A549 (cell line): ENCODE results near the gene SCYL1. TPM values are rescaled to one million over a fixed set of nuclear protein-coding genes. Genes with fewer than 3 reads are reported as not detected.
A peak's percentile ranks its signal among the peaks of the same experiment; 100 is the strongest.

ENCODE experiments used
- ATAC-seq, 2 experiments: fragments of 200-7000 bp in 1 of 2; fragments of >200 bp in 1 of 2; cut with Nextera tagmentation in 1 of 2; cut with Tn5 transposase in 1 of 2; 3 replicates each; pipeline versions ENCODE4 v1.8.0 to v1.9.1; 2018 to 2020; ENCODE audit warnings: mild to moderate bottlenecking in 1 of 2, moderate library complexity in 1 of 2
- CTCF ChIA-PET: fragments of 300-600 bp; sonication (Branson Sonifier 250); formaldehyde crosslinking; extraction: SDS; loops from one replicate; lab custom pipeline; 2021; ENCODE audit warnings: antibody characterized with exemption, inconsistent platforms; lab: Yijun Ruan, JAX
- POLR2A ChIA-PET: fragments of 350-600 bp; formaldehyde crosslinking; extraction: SDS; loops from one replicate; lab custom pipeline; 2021; ENCODE audit warnings: antibody characterized with exemption, inconsistent platforms; lab: Yijun Ruan, JAX
- DNase-seq, 2 experiments: peaks; one replicate each; pipeline versions ENCODE4 v3.0.0 to v3.0.0-alpha.2; 2011 to 2016; ENCODE audit warnings: low read depth in 1 of 2, low spot score in 1 of 2
- FAIRE-seq: peaks from 2 replicates; lab custom pipeline; 2011; peaks lifted over from hg19 to GRCh38; lab: Jason Lieb, UNC
- H3K27ac ChIP-seq, 2 experiments: fragments of >200 bp; sonication (Bioruptor Twin); formaldehyde crosslinking; 3 replicates each; pipeline ENCODE4 v1.5.1; 2016 to 2017
- H3K4me1 ChIP-seq: fragments of >200 bp; sonication (Bioruptor Twin); formaldehyde crosslinking; 3 replicates; pipeline ENCODE4 v1.6.1; 2016
- H3K4me2 ChIP-seq: fragments of >200 bp; sonication (Bioruptor Twin); formaldehyde crosslinking; 3 replicates; pipeline ENCODE4 v1.6.1; 2016
- H3K4me3 ChIP-seq: fragments of >200 bp; sonication (Bioruptor Twin); formaldehyde crosslinking; 3 replicates; pipeline ENCODE4 v1.5.1; 2016
- H3K9me3 ChIP-seq: fragments of >200 bp; sonication (Bioruptor Twin); formaldehyde crosslinking; 3 replicates; pipeline ENCODE4 v1.6.1; 2016
- BCL3 ChIP-seq: fragments of >200 bp; sonication (Bioruptor Twin); formaldehyde crosslinking; IDR thresholded peaks from 3 replicates; pipeline ENCODE4 v1.6.1; 2016
- CBX2 ChIP-seq: fragments of 200-600 bp; sonication (generic); IDR thresholded peaks from 2 replicates; pipeline ENCODE4 v1.6.1; 2016; ENCODE audit warnings: low read depth, mild to moderate bottlenecking, borderline replicate concordance
- CBX8 ChIP-seq: fragments of 200-600 bp; sonication (generic); IDR thresholded peaks from 2 replicates; pipeline ENCODE4 v1.6.1; 2016
- CHD2 ChIP-seq: fragments of 150-350 bp; IDR thresholded peaks from 2 replicates; pipeline ENCODE4 v1.6.1; 2014; ENCODE audit warnings: low read length; ENCODE audit not compliant: partially characterized antibody
- E2F6 ChIP-seq: IDR thresholded peaks from 2 replicates; pipeline ENCODE4 v1.6.1; 2012; ENCODE audit warnings: low read depth, borderline replicate concordance
- ESRRA ChIP-seq: fragments of 150-350 bp; IDR thresholded peaks from 2 replicates; pipeline ENCODE4 v1.6.1; 2014; ENCODE audit warnings: mild to moderate bottlenecking, low read length, borderline replicate concordance
- FOSB ChIP-seq: fragments of 250-450 bp; sonication (Bioruptor Pico); IDR thresholded peaks from 2 replicates; pipeline ENCODE4 v1.5.0; 2020; ENCODE audit warnings: mild to moderate bottlenecking, moderate library complexity
- FOSL2 ChIP-seq, 2 experiments: fragments of 450-650 bp in 1 of 2; fragments of >200 bp in 1 of 2; sonication (Bioruptor Twin) in 1 of 2; formaldehyde crosslinking; IDR thresholded peaks; 2 replicates each; pipeline versions ENCODE4 v1.5.0 to v1.6.1; 2016 to 2020; ENCODE audit warnings: mild to moderate bottlenecking in 1 of 2, moderate library complexity in 1 of 2
- GATA3 ChIP-seq: IDR thresholded peaks from 2 replicates; pipeline ENCODE4 v1.6.1; 2012; ENCODE audit warnings: borderline replicate concordance
- HDAC2 ChIP-seq: fragments of 200-600 bp; sonication (generic); IDR thresholded peaks from 2 replicates; pipeline ENCODE4 v1.6.1; 2016
- HEYL ChIP-seq: fragments of 250-450 bp; sonication (Bioruptor Pico); IDR thresholded peaks from 2 replicates; pipeline ENCODE4 v1.8.0; 2021; ENCODE audit warnings: mild to moderate bottlenecking, moderate library complexity
- HOXA7 ChIP-seq: fragments of 250-450 bp; sonication (Bioruptor Pico); IDR thresholded peaks from 2 replicates; pipeline ENCODE4 v1.5.0; 2020; ENCODE audit warnings: mild to moderate bottlenecking, moderate library complexity
- HOXB13 ChIP-seq: fragments of 250-450 bp; sonication (Bioruptor Pico); IDR thresholded peaks from 2 replicates; pipeline ENCODE4 v1.5.0; 2020; ENCODE audit warnings: low read depth, mild to moderate bottlenecking, moderate library complexity
- JUN ChIP-seq, 2 experiments: fragments of >200 bp; sonication (Bioruptor Twin); formaldehyde crosslinking; IDR thresholded peaks; 2 replicates in 1 of 2; 3 replicates in 1 of 2; pipeline ENCODE4 v1.6.1; 2016 to 2017
- JUNB ChIP-seq: fragments of >200 bp; sonication (Bioruptor Twin); formaldehyde crosslinking; IDR thresholded peaks from 2 replicates; pipeline ENCODE4 v1.6.1; 2016
- MAFK ChIP-seq: fragments of 450-650 bp; IDR thresholded peaks from 2 replicates; pipeline ENCODE4 v1.6.1; 2014; ENCODE audit not compliant: partially characterized antibody
- MYC ChIP-seq: IDR thresholded peaks from 2 replicates; pipeline ENCODE4 v1.6.1; 2012; ENCODE audit warnings: mild to moderate bottlenecking, inconsistent platforms, low read length, improper control_type of control experiment, borderline replicate concordance
- NR3C1 ChIP-seq: fragments of >200 bp; sonication (Bioruptor Twin); formaldehyde crosslinking; IDR thresholded peaks from 3 replicates; pipeline ENCODE4 v1.6.1; 2017
- POLR2A ChIP-seq: IDR thresholded peaks from 2 replicates; pipeline ENCODE4 v1.6.1; 2012; ENCODE audit warnings: mild to moderate bottlenecking, low read length
- POLR2AphosphoS2 ChIP-seq: conservative IDR thresholded peaks from 2 replicates; pipeline ENCODE4 v1.6.1; 2012; ENCODE audit warnings: low read length, improper control_type of control experiment, inconsistent platforms
- RARB ChIP-seq: fragments of 250-450 bp; sonication (Bioruptor Pico); IDR thresholded peaks from 2 replicates; pipeline ENCODE4 v1.8.0; 2021; ENCODE audit warnings: mild to moderate bottlenecking, moderate library complexity
- RFX5 ChIP-seq: fragments of 450-650 bp; IDR thresholded peaks from 2 replicates; pipeline ENCODE4 v1.7.1; 2014; ENCODE audit warnings: antibody characterized with exemption, mild to moderate bottlenecking, moderate library complexity
- TFCP2L1 ChIP-seq: fragments of 250-450 bp; sonication (Bioruptor Pico); IDR thresholded peaks from 2 replicates; pipeline ENCODE4 v1.5.0; 2021; ENCODE audit warnings: mild to moderate bottlenecking
- ZNF302 ChIP-seq: fragments of 250-450 bp; sonication (Bioruptor Pico); IDR thresholded peaks from 2 replicates; pipeline ENCODE4 v1.9.0; 2021; ENCODE audit warnings: inconsistent platforms, mild to moderate bottlenecking, moderate library complexity
- ZSCAN20 ChIP-seq: fragments of 250-450 bp; sonication (Bioruptor Pico); IDR thresholded peaks from 2 replicates; pipeline ENCODE4 v1.8.0; 2022; ENCODE audit warnings: mild to moderate bottlenecking, moderate library complexity
- WGBS: methylation state at CpG from one replicate; pipeline ENCODE4 v1.1.6; 2017; ENCODE audit errors: missing lambda C conversion rate; 5-methylcytosine and 5-hydroxymethylcytosine counted together
- polyA plus RNA-seq, 4 experiments: library from polyadenylated mRNA; depleted of rRNA in 3 of 4; stranded (reverse); fragments of >200 nt; fragmentation: RNase III in 1 of 4; extraction: RNeasy Plus Mini Kit Qiagen cat#74134 plus additional on column Dnase treatment in 1 of 4; gene quantifications; 2 replicates in 3 of 4; 3 replicates in 1 of 4; pipeline ENCODE4 v1.2.3, GENCODE V29; 2011 to 2017
- TF ChIP-seq, protein P1 (sequence below): fragments of 200-600 bp; sonication (generic); IDR thresholded peaks from 2 replicates; pipeline ENCODE4 v1.6.1; 2016; ENCODE audit warnings: antibody characterized with exemption, mild to moderate bottlenecking, moderate library complexity
- TF ChIP-seq, protein P2 (sequence below): fragments of 250-450 bp; sonication (Bioruptor Pico); IDR thresholded peaks from 2 replicates; pipeline ENCODE4 v1.5.0; 2021; ENCODE audit warnings: mild to moderate bottlenecking, moderate library complexity, borderline replicate concordance
- TF ChIP-seq, protein P3 (sequence below): IDR thresholded peaks from 2 replicates; pipeline ENCODE4 v1.6.1; 2012

Gene SCYL1
- polyA plus RNA-seq, 2 of the 4 experiments (the other 2 are of a cell fraction) = 30.8 to 46.8 TPM

DNA sequence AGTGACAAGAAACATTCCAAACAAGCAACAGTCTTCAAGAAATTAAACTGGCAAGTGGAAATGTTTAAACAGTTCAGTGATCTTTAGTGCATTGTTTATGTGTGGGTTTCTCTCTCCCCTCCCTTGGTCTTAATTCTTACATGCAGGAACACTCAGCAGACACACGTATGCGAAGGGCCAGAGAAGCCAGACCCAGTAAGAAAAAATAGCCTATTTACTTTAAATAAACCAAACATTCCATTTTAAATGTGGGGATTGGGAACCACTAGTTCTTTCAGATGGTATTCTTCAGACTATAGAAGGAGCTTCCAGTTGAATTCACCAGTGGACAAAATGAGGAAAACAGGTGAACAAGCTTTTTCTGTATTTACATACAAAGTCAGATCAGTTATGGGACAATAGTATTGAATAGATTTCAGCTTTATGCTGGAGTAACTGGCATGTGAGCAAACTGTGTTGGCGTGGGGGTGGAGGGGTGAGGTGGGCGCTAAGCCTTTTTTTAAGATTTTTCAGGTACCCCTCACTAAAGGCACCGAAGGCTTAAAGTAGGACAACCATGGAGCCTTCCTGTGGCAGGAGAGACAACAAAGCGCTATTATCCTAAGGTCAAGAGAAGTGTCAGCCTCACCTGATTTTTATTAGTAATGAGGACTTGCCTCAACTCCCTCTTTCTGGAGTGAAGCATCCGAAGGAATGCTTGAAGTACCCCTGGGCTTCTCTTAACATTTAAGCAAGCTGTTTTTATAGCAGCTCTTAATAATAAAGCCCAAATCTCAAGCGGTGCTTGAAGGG lies 20.0 kb upstream of the SCYL1 start (continued):
- TF ChIP-seq, protein P1, sequence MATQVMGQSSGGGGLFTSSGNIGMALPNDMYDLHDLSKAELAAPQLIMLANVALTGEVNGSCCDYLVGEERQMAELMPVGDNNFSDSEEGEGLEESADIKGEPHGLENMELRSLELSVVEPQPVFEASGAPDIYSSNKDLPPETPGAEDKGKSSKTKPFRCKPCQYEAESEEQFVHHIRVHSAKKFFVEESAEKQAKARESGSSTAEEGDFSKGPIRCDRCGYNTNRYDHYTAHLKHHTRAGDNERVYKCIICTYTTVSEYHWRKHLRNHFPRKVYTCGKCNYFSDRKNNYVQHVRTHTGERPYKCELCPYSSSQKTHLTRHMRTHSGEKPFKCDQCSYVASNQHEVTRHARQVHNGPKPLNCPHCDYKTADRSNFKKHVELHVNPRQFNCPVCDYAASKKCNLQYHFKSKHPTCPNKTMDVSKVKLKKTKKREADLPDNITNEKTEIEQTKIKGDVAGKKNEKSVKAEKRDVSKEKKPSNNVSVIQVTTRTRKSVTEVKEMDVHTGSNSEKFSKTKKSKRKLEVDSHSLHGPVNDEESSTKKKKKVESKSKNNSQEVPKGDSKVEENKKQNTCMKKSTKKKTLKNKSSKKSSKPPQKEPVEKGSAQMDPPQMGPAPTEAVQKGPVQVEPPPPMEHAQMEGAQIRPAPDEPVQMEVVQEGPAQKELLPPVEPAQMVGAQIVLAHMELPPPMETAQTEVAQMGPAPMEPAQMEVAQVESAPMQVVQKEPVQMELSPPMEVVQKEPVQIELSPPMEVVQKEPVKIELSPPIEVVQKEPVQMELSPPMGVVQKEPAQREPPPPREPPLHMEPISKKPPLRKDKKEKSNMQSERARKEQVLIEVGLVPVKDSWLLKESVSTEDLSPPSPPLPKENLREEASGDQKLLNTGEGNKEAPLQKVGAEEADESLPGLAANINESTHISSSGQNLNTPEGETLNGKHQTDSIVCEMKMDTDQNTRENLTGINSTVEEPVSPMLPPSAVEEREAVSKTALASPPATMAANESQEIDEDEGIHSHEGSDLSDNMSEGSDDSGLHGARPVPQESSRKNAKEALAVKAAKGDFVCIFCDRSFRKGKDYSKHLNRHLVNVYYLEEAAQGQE = peak; percentile 38; the same call in 1 of the 2 replicates
- peak; percentile 87 for TF ChIP-seq POLR2AphosphoS2
- TF ChIP-seq, all 56 proteins: peak for 15

GRCh38 chr11:65505466-65506289 lies 19.2 kb upstream of the SCYL1 start:
- DNase-seq = peak in 1 of 2 experiments; percentile 44
- peaks cover 22% of the 10 kb centered on the region for H3K4me1 ChIP-seq
- H3K4me3 ChIP-seq = peak overlapping the region; percentile 90
- H3K9me3 ChIP-seq = no peaks in the 10 kb centered on the region
- TF ChIP-seq, protein P2, sequence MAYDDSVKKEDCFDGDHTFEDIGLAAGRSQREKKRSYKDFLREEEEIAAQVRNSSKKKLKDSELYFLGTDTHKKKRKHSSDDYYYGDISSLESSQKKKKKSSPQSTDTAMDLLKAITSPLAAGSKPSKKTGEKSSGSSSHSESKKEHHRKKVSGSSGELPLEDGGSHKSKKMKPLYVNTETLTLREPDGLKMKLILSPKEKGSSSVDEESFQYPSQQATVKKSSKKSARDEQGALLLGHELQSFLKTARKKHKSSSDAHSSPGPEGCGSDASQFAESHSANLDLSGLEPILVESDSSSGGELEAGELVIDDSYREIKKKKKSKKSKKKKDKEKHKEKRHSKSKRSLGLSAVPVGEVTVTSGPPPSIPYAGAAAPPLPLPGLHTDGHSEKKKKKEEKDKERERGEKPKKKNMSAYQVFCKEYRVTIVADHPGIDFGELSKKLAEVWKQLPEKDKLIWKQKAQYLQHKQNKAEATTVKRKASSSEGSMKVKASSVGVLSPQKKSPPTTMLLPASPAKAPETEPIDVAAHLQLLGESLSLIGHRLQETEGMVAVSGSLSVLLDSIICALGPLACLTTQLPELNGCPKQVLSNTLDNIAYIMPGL = peak; percentile 91; the same call in 1 of the 2 replicates
- TF ChIP-seq RARB (CRISPR knock-in tag) (peak; percentile 89; the same call in 1 of the 2 replicates), BCL3 (0 out of 3 replicates have a peak, but pooled peaks have one; percentile 3), POLR2A (no peak), FOSB (CRISPR knock-in tag) (peak; percentile 95), NR3C1 (no peak), CHD2 (no peak), MAFK (no peak), HDAC2 (no peak), POLR2AphosphoS2 (peak; percentile 98), GATA3 (peak; percentile 40; the same call in 1 of the 2 replicates), HEYL (no peak), RFX5 (no peak), FOSL2 (IDR thresholded peaks at IDR 0.05) (no peak), FOSL2 (CRISPR knock-in tag; IDR thresholded peaks at IDR 0.05) (peak; percentile 50; the same call in 1 of the 2 replicates), ZSCAN20 (CRISPR knock-in tag) (no peak), MYC (no peak), HOXA7 (CRISPR knock-in tag) (peak; percentile 98), HOXB13 (CRISPR knock-in tag) (0 out of 2 replicates have a peak, but pooled peaks have one; percentile 8), CBX2 (no peak), JUN (IDR thresholded peaks at IDR 0.05) (peak in 1 of 2 experiments; percentile 42; a peak in 4 of 5 replicates), ZNF302 (CRISPR knock-in tag) (no peak), TFCP2L1 (CRISPR knock-in tag) (peak; percentile 97), JUNB (no peak), E2F6 (no peak), ESRRA (no peak), CBX8 (no peak)
- TF ChIP-seq, protein P3, sequence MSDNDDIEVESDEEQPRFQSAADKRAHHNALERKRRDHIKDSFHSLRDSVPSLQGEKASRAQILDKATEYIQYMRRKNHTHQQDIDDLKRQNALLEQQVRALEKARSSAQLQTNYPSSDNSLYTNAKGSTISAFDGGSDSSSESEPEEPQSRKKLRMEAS = no peak
- no peak for ATAC-seq
- peak overlapping the region; percentile 84 for H3K4me2 ChIP-seq
- 2% methylated on average over 12 of the region's 12 CpGs for WGBS
- CTCF ChIA-PET = interaction anchor here (0.9 to 30.0 kb wide), 10 partner anchors 9 to 124 kb away, joined by 3 to 947 read pairs (median 8); no protein-coding TSS in a partner anchor
- H3K27ac ChIP-seq = peak overlapping the region; percentile 89 to 100
- POLR2A ChIA-PET = interaction anchor here (0.7 to 26.7 kb wide), 11 partner anchors 7 to 83 kb away, joined by 4 to 1006 read pairs (median 68); partner anchors contain the start of genes MALAT1 and NEAT1
- no peak for FAIRE-seq
